GM18498 (cell line): ENCODE results near the gene PCNT.
"Not testable (repeated sequence)": the region's sequence is repeated elsewhere in the genome, so short reads cannot be mapped to it uniquely, and the experiment has no call there.

Source experiments
- ATAC-seq: cut with Tn5 transposase; IDR thresholded peaks from one replicate; pipeline ENCODE4 v1.9.1; 2021; ENCODE audit warnings: mild to moderate bottlenecking, moderate library complexity; ENCODE audit not compliant: unreplicated experiment

Gene PCNT

DNA sequence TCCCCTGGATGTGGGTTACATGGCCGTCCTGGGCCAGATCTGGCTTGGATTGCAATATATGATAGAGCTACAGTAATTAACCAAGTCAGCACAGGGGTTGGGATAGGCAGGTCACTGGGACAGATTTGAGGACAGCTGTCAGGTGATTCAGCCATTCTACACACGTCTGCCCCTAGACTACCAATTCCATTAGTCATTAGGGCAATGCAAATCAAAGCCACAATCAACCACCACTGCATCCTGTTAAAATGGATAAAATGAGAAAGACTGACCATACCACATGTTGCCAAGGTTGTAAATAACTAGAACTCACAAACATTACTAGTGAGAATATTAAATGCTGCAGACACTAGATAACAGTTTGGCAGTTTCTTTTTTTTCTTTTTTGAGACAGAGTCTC is 16.3 kb upstream of the PCNT start:
- ATAC-seq = no peak

DNA sequence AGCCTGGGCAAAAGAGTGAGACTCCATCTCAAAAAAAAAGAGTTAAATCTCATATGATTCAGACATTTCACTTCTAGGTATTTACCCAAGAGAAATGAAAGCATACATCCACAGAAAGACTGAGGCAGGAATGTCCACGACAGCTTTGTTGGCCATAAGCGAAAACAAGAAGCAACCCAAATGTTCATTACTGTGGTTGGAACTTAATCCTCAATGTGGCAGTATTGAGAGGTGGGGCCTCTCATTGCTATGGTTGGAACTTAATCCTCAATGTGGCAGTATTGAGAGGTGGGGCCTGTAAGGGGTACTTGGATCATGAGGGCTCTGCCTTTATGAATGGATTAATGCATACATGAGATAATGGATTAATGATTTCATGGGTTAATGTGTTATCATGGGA is 15.5 kb upstream of the PCNT start:
- no peak for ATAC-seq

DNA sequence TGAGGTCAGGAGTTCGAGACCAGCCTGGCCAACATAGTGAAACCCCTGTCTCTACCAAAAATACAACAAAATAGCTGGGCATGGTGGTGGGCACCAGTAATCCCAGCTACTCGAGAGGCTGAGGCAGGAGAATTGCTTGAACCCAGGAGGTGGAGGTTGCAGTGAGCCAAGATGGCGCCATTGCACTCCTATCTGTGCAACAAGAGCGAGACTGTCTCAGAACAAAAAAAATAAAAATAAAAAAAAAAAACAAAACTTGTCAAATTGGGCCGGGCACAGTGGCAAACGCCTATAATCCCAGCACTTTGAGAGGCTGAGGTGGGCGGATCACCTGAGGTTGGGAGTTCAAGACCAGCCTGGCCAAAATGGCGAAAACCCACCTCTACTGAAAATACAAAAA is 13.7 kb upstream of the PCNT start:
- ATAC-seq = not testable (repeated sequence)

DNA sequence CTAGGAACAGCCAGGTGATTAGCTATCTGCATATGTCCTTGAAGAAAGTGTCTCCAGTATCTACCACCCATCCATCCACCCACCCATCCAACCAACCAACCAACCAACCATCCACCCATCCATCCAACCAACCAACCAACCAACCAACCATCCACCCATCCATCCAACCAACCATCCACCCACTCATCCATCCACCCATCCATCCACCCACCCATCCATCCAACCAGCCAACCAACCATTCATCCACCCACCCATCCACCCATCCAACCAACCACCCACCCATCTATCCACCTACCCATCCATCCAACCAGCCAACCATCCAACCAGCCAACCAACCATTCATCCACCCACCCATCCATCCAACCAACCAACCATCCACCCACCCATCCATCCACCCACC is 12.4 kb upstream of the PCNT start:
- ATAC-seq = no peak

DNA sequence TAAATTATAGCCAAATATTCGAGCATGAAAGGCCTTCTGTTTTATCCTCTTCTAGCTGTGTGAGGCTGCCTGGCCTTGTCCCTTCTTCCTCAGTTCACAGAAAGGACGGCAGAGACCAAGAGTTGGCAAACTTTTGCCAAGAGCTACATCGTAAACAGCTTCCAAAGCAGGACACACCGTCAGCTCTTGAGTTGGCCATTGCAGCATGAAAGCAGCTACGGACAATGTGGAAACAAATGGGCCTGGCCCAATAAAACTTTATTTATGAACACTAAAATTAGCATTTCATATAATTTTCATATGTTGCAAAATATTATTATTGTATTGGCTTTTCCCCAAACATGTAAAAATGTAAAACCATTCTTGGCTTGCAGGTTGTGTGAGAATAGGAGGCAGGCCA is 11.0 kb upstream of the PCNT start:
- no peak for ATAC-seq

DNA sequence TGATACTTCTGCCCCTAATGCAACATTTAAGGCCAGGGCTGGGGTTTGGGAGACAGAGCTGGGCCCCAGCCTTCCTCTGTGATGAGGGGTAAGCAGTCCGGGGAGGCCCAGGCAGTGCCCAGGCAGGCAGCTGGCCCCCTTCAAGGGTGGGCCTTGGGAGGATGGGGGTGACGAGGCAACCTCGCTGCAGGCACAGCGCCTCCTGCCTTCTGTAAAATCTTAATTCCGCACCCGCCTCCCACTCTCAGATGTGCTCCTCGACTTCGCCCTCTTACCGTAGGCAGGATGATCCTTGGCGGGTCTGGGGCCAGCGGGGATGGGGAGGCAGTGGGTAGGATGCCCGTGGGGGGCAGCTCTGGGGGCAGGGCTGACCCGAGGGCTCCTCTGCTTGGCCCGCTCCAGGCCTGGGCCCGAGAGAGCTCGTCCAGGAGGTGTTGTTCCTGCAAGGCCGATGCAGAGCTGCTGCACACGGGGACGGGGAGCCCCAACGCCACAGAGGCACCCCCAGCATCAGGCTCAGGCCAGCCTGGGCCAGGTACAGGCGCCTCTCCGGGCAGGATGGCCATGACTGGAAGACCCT is 9.4 kb upstream of the PCNT start:
- no peak for ATAC-seq

DNA sequence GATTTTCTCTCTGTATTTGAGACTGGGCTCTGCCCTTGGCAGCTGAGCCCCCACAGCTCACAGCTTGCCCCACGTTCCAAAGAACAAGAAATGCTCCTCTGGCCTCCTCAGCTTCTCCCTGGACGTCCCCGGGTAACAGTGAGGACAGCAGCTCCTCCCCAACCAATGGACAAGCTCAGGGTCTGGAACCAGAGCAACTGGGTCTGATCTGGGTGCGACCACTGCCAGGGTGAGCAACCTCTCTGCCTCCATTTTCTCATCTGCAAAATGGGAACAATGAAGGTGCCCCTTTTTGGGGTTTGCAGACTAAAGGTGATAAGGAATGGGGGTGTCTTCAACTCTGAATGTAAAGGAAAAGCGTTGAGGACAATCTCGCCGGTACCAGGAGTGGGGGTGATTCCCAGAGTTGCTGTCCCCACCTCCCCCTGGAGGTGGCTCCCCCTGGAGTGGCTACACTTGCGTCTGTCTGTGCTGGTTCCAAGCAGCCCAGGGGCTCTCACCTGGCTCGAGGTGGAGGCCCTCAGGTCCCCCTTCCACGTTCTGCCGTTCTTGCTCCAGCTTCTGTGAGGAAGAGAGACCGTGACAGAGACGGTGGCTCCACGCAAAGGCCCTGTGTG is 7.1 kb upstream of the PCNT start:
- no peak for ATAC-seq

DNA sequence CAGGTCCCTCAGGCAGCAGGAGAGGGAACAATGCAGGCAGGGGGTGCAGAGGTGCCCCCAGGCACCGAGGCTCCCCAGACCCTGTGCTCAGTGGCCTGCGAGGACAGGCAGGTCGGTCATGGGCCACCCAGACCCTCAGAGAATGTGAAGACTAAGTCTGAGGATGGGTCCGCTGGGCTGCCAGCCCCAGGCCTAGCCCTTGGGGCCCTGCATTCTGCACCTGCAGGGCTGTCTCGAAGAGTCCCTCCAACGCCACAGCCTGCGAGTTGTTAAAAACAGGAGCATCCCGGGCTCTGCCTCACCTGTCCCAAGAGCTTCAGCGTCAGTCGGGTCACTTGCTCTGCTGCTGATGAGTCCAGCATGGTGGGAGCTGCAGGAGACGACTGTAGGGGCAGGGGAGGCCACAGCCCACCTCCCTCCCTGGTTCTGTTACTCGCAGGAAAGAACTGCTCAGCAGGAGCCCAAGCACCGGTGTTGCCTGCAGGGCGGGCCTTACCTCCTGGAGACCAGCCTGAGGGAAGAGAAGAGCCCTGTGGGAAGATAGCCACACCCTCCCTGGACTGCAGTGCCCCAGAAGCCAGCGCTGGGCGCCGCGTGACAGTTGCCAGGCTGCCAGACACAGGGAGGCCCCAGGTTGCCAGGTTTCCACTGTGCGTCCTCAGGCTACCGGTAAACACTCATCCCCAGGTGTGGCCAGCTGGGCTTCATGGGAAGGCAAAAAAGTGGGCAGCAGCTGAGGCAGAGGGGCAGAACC is 6.1 kb upstream of the PCNT start:
- no peak for ATAC-seq

DNA sequence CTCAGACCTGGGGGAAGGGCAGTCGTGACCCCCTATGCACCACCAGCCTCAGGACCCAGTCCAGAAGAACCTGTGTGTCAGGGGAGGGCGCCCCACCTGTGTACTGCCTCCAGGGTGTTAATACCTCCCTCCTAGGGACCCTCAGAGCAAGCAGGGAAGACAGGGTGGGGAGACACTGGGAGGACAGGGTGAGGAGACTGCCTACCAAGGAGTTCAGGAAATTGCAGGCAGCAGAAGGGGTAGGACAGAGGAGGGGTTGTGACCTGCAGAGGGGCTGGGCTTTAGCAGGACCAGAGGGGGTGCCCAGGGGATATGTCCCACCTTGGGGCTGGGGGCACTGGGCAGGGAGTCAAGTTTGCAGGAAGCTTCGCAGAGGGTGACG is 5.5 kb upstream of the PCNT start:
- ATAC-seq = no peak

DNA sequence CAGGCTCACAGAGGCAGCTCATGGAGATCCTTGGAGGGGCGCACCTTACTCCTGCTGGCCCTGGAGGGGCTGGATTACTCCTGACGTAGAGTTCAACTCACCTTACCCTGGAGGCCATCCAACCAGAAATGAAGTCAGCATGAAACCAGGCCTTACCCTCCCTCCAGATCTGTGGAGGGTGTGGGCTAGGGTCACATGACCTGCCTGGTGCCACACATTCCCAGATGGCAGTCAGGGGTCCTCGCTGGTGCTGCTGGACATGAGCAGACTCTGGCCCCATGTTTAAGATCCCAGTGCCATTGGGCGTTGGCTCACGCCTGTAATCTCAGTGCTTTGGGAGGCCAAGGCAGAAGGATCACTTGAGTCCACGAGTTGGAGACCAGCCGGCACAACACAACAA is 4.8 kb upstream of the PCNT start:
- no peak for ATAC-seq

DNA sequence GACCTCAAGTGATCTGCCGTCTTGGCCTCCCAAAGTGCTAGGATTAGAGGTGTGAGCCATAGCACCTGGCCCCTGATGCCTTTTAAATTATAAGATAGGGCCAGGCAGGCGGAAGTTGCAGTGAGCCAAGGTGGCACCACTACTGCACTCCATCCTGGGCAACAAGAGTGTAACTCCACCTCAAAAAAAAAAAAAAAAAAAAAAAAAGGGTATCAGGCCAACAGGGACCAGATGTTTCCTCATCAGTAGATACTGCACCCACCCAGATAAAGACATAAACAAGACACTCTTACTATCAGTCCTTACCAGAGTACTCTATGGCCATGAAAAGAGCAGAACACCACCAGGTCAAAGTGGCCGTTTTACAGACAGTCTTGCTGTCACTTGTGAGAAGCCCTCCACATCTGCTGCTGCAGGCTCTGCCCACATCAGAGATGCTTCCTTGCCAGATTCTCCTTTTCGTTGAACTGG is 3.6 kb upstream of the PCNT start:
- no peak for ATAC-seq

DNA sequence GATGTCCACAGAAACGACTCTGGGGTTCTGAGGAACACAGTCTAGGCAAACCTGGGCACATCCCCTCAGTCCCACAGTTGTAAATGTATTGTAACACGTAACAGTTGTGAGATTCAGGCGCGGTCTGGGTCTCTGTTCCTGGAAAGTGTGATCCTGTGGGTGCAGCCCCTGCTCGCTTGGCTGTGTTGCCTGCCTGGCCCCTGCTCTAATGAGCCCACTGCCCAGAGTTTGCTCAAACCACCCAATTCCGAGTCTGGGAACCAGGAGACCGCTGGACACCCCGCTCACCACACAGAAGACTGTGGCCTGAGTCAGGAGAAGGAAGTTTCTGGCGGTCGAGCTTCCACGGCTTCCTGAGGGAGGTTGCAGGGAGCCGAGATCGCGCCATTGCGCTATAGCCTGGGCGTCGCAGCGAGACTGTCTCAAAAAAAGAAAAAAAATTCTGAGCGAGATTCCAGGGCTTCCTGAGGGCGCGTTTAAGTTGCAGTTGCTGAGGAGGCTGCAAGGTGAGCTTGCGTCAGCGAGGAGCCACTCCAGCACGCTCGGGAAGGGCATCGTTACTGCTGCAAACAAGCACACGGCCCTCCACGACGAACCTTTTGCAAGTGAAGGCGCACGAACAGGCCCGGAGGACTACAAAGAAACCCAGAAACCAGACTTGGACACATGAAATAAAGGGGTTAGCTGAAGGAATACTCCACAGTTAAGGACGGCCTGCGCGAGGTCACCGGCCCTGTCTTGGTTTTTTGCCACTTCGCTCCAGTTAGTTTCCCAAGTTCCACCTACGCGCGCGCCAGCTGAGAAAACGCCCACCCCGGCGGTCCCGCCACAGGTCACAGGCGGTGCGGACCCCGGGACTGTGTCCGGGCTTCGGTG is 1.4 kb upstream of the PCNT start:
- no peak for ATAC-seq

DNA sequence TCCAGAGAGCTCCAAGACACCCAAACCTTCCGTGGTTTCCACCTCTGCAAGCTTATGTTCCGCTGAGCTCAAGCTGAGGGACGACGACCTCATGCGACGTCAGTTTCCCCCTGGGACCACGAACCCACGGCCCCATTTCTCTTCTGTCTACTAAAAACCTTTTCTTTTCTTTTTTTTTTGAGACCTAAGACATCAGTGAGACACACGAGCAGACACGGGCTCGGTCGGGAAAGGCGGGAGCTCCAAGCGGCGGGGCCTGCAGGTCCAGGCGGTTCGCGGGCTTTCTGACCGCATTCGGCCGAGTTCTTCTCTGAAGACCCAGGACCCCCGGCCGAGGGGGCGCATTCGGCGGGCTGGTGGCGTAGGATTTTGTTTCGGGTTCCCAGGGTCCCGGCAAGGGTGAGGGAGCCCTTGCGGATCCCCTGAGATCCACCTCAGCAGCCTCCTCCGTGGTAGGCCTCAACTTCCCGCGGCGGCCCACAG is 688 bp upstream of the PCNT start:
- ATAC-seq = peak; percentile 3

DNA sequence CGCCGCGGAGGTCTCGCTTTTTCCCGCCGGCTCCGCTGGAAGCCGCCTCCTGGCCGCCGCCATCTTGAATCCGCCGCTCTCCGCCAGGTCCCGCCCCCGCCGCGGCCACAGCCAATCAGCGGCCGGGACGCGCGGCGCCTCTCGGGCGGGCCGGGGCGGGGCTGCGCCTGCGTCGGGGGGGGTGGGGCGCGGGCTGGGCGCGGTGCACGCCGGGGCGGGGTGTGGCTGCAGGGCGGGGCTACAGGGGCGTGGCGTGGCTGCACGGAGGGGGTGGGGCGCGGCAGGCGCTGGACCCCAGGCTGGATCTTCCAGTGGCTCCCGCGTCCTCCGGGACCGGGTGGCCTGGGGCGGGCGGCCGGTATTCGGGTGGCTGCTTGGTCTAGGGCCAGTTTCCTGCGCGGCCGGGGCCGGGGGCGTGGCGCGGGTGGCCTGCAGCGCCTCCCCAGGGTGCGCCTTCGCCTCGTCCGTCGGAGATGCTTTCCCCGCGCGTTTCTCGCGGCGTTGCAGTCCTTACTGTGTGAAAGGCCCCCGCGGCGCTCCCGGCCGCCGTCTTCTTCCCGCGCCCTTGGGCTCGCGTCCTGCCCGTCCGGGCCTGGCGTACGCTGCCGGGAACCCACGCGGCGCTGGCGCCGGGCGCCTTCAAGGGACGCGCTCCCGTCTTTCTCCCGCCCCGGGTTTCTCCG is 575 bp downstream of the PCNT start:
- ATAC-seq = peak; percentile 67

DNA sequence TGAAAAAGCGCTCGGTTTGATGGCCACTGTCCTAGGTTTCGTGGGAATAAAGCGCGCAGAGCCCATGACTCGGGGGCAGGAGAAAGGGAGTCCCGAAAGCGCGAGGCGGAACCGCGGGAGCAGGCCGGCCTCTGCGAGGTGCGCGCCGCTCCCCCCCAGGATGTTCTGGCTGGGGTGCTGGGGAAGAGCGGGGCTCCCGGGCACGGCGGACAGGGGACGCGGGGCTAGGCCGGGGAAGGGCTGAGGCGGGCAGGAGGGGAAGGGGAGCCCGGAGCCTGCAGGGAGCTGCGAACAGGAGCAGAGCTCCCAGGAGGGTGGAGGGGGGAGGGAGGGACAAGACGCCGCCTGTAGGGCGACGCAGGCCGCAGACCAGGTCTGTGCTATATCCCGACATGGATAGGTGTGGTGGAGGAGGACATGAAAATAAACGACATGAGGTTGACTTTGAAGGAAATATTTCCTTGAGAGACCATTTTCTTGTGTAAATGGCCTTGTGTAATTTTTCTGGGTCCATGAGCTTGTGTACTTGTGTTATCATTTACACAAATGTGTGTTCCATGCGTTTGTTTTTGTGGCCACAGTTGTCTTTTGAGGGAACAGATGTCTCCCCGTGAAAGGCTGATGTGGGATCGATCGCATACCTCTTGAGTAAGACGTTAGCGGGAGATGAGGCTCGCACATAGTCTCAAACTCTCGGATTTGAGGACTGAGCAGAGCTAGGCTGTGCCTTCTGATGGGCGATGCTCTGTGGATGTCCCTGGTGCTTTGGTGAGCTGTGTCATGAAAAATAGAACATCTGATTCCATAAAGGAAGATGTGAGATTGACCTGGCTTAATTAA is 1.3 kb downstream of the PCNT start:
- ATAC-seq = no peak

DNA sequence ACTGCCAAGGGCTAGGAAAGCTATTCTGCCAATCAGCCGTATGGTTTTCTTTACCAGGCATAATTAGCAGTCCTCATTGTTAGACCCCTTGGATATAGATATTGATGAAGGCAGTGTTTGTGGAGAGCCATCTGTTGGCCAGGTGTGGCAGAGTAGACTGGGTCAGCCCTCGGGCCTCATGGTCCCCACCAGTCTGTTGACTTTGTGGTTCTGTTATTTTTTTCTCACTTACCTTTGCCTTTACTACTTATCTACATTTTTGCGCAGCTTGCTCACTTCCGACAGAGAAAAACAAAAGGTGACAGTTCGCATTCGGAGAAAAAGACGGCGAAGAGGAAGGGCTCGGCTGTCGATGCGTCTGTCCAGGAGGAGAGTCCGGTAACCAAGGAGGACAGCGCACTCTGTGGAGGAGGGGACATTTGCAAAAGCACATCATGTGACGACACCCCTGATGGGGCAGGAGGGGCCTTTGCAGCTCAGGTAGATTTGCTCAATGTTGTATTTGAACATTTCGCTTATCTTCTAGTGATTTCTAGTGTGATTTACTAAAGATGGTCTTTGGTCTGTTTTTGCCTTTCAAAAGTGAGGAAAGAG is 2.3 kb downstream of the PCNT start:
- no peak for ATAC-seq

DNA sequence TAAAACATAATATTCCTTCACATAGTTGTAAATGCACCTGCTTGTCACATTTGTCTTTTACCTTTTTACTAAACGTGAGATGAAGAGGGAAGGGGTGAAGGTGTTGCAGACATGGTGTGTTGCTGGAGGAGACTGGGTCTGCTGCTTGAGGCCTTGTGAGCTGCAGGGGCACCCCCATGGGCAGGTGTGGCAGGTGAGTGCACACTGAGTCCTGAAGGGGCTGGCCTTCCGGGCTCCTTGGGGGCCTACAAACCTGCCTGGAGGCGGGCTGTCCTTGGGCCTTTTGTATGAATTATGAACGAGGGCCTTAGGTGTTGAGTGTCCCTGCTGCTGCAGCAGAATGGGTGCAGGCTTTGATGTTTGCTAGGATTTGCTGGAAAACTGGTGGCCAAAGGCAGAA is 3.8 kb downstream of the PCNT start:
- ATAC-seq = no peak

DNA sequence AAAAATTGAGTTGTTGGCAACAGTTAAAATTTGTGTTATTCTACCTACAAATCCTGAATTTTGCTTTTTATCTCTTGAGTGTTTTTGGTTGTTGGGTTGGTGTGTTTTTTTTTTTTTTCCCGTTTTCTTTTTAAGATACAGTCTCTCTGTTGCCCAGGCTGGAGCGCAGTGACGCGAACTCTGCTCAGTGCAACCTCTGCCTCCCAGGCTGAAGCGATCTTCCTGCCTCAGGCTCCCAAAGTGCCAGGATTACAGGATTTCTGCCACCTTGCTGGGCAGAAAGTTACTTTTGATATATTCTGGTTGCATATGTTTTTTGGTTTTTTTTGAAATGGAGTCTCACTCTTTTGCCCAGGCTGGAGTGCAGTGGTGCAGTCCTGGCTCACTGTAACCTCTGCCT is 4.2 kb downstream of the PCNT start:
- no peak for ATAC-seq

DNA sequence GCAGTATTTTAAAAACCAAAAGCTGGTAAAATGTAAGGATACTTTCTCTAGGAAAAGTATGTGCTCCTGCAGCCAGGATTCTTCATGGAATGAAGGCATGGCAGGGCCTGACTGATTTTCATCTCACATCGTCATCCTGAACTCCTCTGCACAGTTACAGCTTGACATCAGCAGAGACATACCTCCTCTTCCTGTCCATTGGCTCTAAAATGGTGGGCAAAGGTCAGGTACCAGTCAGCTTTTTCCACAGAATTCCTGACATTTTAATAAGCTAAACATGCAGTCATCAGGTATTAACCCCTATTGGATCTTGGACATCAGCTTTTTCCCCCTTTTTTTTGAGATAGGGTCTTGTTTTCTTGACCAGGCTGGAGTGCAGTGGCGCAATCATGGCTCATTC is 5.8 kb downstream of the PCNT start:
- ATAC-seq = no peak
